ENCODE measurements around the gene NOX3.

The NOX3 gene

DNA sequence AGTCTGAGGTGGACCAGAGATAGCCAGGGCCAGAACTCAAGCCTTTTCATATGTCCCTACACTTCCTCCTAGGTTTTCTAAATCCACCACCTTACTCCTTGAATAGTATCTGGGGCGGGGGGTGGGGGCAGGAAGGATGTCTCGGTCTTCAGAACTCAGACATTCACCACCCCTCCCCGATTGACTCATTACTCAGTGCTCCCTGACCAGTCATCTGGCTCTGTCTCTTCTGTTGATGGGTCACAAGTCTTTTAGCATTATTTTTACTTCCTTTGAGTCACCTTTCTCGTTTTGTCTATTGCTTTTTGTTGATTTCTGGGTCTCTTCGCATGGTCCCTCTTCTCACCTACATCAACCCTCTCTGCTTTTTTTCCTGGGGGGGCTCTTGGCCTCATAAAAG lies 23.3 kb downstream of the NOX3 start:
- DNase-seq, result no peak
- ATAC-seq, result no peak

- no peak for ATAC-seq
Measured at GRCh38 chr6:155429321-155429893, 26.2 kb downstream of the NOX3 start.

DNA sequence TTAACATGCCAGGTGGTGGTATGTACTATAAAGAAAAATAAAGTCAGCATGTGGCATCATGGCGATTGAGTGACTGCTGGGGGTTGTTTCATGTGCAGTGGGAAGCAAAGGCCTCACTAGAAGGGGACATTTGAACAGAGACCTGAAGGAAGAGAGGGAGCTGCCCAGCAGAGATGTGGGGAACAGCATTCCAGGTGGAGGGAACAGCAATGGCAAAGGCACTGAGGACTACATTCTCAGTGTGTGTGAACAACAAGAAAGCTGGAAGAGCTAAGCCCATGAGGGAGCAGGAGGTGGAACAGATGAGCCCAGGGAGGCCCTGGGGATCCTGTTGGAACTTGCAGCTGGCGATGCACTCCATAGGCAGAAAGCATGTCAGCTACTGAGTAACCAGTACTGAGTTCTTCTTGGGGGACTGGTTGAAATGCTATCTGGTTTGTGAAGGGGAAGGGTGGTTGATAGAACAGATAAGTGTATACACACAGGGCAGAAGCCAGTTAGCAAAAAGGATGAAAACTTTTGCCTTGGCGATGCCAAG lies 29.2 kb downstream of the NOX3 start:
- DNase-seq, result no peak
- ATAC-seq, result no peak

More at GRCh38 chr6:155429321-155429893, 26.2 kb downstream of the NOX3 start:
- no peak for DNase-seq

DNA sequence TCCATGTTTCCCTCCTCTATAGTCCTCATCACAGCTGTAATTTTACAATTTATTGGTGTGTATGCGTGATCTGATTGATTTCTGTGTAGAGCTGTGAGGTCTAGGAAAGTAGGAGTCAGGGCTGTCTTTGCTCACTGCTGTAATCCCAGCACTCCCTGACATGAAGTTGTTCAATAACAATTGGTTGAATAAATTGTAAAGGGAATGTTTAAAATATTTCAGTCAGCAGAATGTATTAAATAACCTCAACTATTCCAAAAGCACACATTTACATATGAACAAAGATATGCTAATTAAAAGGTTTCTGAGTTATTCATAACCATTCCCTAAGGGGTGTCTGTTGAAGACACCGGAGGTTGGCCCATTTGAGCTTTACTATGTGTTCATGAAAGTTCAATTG lies 31.5 kb downstream of the NOX3 start:
- ATAC-seq (no peak), DNase-seq (no peak)

DNA sequence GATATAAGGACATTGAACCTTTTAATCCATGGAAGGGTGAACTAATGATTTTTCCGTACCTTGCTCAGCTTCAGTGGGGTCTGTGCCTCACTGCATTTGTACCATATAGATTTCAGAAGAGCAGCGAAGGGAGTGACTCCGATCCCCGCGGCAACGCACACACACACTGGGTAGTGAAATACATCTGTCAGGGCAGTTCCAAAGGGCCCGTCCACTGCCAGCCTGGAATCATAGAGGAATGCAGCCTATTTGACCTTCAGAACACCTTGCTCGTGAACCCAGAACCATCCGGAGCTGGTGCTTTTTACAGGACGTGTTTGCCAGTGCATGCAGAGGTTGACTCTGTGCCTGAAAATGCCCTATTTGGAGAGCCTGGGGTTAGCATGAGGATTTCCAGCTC lies 33.0 kb downstream of the NOX3 start:
- DNase-seq (no peak), ATAC-seq (no peak)

DNA sequence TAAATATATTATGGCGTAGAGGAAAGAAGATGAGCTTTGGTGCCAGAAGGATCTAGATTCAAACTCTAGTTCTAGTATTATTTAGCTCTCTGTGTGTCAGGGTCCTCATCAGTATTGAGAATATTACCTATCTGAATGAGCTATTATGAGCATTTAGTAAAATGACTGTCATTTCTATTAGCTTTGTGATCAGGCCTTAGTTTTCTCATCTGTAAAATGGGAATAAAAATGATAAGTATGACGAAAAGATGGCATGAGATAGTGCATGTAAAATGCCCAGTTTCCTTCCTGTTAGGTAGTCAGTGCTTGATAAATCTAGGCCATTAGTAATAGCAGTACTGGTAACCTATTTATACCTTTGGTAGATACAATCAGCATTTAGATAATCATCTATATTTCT lies 35.1 kb downstream of the NOX3 start:
- ATAC-seq (no peak), DNase-seq (no peak)

DNA sequence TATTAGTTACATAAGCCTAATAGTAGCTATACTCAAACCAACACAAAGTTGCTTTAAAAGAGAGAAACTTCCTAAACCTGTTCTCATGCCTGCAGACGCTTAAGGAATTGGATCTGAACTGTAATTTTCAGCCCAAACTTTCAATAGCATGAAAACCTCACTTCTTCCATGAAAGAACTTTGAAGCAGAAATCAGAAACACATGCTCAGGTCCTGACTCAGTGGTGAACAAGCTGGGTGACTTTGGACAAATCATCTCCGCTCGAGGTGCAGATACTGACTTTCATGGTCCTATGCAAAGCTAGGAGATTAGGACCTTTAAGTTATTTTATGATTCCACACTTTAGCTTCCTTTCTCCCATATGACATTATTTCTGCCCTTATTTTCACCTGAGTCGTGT lies 36.5 kb downstream of the NOX3 start:
- no peak for DNase-seq
- no peak for ATAC-seq

DNA sequence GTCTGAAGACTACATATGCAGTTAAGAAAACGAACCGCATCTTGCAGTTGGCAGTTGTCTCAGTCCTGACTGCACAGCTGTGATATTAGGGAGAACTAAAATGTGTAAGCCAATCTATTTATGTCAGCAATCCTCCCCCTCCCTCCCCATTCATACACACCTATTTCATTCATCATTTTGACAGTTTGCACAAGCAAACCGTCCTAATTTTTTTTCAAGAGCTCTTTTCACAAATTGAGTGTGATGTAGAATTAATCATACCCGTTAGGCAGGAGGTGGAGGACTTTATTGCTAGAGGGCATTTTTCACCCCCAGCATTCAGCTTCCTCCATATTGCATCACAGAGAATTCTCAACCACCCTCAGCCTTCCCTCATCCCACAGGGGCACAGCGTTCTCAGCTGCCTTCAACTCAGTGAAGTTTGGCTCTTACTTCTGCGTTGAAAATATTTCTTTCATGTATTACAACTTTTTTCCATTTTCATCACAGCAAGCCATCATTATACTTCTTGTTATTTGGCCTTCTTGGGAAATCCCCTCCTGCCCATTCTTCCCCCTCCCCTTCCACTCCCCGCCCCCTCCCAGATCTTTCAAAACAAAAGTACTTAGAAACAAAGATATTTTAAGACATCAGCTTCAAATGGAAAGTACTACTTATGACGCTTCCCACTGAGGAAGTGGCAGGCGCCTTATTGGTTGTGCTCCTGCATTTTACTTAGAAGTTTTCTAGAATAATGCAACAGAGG lies 37.5 kb downstream of the NOX3 start:
- peak; percentile 89 for ATAC-seq
- DNase-seq, result peak; percentile 61

DNA sequence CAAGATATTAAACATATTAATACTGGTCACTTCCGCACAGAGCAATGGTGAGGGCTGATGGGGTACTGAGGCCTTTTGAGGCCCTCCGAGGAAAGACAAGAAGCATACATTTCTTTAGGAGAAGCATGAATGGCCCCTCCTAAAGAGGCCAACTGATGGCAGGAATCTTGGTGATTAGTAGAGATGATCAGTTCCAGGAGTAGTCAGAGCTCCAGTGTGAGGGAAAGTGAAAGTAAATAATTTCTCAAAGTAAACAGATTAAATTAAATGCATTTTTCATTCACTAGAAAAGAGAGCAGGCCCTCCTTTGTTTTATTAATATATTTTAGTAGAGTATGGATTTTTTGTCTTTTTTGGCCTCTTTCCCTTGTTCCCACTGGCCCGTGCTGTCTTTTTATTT lies 38.2 kb downstream of the NOX3 start:
- DNase-seq (no peak), ATAC-seq (no peak)

- no peak for DNase-seq
- ATAC-seq, result no peak
Measured at GRCh38 chr6:155415953-155416352, 39.7 kb downstream of the NOX3 start.

GRCh38 chr6:155414049-155414448 lies 41.6 kb downstream of the NOX3 start:
- no peak for DNase-seq
- no peak for ATAC-seq

DNA sequence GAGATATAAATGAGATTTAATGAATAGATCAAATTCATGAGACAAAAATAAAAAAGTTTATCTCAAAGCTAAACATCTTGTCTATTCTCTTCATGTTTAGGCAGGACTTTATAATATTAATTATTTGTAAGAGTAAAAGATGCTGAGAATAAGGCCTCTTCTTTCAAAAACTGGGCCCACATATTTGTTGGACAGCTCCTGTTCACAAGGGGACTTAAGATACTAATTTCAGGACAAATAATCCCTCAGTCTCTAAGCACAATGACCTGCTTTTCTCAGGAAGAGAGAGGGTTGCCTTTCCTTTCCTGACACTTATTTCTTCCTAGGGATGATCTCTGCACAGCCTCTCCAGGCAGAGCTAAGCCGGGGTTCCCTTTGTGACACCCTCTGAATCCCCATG lies 43.3 kb downstream of the NOX3 start:
- no peak for ATAC-seq
- no peak for DNase-seq

DNA sequence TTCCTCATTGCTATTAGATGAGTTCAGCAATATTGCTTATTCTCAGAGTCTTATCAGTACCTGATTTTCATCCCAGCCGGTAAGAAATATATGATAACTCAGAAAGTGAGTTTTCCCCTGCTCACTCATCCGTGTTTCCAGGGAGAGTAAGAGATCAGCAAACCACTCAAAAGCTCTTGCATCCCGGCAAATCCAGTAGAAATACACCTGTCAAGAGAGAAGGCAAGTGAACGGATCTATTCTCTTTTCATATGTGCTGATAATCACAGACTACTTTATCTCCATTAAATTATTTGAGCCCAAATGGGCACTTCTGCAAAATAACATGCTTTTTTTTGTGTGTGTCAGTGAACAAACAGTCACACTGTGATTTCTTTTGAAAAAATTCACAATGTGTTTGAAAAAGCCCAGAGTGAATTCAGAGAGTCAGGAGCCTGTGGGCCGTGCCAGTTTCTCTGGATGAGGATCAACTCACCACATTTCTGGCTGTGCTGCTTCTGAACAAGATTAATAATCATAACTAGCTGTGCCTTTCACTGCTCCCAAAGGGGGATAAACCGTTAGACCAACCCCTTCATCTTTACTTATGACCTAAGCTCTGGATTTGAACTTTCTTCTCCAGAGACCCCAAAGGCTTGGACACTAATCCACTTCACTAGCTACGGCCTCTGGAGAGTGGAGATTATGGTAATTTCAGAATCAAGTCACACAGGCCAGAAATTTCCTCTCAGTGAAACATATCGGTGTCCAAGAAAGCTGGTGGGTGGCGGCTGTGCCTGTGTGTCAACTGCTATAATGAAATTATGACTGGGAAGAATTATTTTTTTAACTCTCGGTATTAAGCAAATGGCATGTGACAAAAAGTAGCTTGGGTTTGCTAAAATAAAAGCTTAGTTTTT lies 44.2 kb downstream of the NOX3 start:
- DNase-seq, result no peak
- no peak for ATAC-seq

DNA sequence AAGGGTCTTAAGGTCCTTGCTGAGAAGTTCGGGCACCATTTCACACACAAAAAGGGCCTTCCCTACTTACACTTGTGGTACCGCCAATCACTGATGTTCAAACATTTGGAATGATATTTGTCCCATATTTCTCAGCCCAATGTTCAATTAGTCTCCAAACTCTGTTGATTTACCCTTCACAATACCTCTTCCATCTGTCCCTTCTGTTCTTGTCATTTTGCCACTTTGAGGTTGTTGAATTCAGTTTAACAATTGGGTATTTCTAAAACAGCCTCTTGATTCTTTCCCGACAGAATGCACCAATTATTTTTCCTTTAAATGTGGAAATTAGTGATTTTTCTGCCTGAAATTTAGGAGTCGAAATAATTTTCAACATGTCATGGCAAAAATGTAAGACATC lies 46.2 kb downstream of the NOX3 start:
- ATAC-seq, result no peak
- no peak for DNase-seq

GRCh38 chr6:155408981-155409380 lies 46.7 kb downstream of the NOX3 start:
- ATAC-seq (no peak), DNase-seq (no peak)

DNA sequence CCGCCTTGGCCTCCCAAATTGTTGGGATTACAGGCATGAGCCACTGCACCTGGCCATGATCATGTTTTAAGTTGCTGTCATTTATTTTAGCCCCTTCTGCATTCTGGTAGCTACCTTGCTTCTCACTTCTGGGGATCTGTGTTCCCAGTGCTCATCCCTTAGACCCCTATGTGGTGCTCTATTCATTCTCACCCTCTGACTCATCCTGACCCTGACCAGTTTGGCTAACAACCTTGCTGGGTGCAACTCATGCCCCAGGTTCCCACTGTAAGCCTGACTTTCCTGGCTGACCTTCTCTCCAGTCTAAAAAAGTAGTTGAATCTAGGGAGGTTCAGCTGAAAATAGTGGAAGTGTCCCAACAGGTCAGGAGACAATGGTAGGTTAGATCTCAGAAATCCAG lies 47.4 kb downstream of the NOX3 start:
- DNase-seq (no peak), ATAC-seq (no peak)

GRCh38 chr6:155406801-155407200 lies 48.8 kb downstream of the NOX3 start:
- ATAC-seq, result no peak
- no peak for DNase-seq

DNA sequence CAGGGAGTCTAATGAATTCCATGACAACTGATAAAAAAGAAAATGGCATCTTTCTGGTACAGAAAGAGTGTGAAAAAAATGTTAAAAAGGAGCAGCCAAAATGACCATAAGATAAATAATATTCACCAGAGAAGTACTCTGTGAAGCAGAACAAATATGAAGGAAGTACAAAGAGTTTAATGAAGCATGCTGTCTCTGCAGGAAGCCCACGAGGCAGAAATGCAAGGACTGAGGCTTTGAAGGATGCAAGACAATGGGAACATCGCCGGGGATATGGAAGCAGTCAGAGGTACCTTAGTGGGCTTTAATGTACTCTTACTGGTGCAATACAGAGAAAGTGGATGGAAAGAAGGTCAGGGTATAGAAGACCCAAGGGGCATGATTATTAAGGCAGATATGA lies 50.7 kb downstream of the NOX3 start:
- no peak for ATAC-seq

GRCh38 chr6:155402656-155403304 lies 52.9 kb downstream of the NOX3 start:
- no peak for ATAC-seq
- no peak for DNase-seq

More for the DNA sequence above, 50.7 kb downstream of the NOX3 start:
- no peak for DNase-seq

GRCh38 chr6:155400654-155400965 lies 55.0 kb downstream of the NOX3 start:
- DNase-seq, result no peak
- no peak for ATAC-seq

DNA sequence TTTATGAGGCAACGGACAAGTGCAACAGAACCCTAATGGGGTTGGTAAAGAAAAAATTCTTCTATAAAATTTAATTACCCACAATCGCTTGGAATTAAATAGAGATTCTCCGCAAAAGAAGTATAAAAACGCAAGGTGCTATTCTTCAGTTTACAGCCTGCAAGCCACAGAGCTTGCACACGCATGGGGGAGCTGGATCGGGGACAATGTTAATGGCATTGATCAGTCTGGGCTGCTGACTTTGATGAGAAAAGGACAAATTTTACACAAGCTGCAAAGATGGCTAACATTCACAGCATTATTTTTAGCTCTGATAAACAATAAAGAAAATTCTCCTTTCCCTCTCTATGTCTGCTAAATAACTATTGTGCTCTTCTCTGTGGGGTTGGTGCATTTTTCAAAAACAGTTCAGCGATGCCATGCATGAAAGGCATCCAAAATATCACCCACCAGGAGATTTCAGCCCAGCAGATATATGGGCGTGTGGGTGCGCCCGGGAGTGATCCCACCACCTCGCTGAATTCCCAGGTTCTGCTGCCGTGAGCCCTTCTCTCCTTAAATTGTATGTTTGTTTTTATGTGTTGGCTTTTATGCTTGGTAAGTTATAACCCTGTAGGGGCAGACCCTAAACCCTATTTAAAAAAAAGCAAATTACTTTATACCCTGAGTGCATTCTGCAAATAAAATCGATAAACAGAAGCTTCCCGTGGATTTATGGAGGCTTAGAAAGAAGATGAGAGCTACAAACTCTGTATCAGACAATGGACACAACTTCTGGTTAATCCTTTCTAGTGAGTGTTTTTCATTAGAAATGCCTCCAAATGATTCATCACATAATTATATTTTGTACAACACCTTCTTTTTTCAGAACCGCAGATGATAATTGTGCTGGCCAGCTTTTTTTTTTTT lies 55.6 kb downstream of the NOX3 start:
- ATAC-seq (no peak), DNase-seq (no peak)

Measured in stimulated activated naive CD8-positive, alpha-beta T cell treated with anti-CD3 and anti-CD28 coated beads, Interleukin-15, Interleukin-2, amounts not matched to agents 100 U/mL and 50 U/mL, for 24 hours (primary cell).